CD4-positive, CD25-positive, alpha-beta regulatory T cell (primary cell): Measurements from ENCODE around the gene C2orf76. TPM values are rescaled to one million over a fixed set of nuclear protein-coding genes. Genes with fewer than 3 reads are reported as not detected.
"Not testable (repeated sequence)": the region's sequence is repeated elsewhere in the genome, so short reads cannot be mapped to it uniquely, and the experiment has no call there.

ENCODE experiments used
- ATAC-seq, 2 donors: fragments of 150-1000 bp; cut with Tn5 transposase; one replicate each; pipeline ENCODE4 v1.10.0; 2021; ENCODE audit warnings: low read depth in 2 of 2, moderate number of reproducible peaks in 2 of 2, moderate library complexity in 1 of 2
- DNase-seq, 3 donors: peaks; one replicate each; pipeline versions ENCODE4 v3.0.0 to v3.0.0-alpha.2; 2012 to 2022; ENCODE audit warnings: mixed read lengths in 1 of 3
- H3K27ac ChIP-seq: one replicate; pipeline ENCODE4 v1.7.0; 2013; ENCODE audit warnings: mild to moderate bottlenecking, low read length; ENCODE audit not compliant: insufficient read depth, poor library complexity, severe bottlenecking
- H3K27me3 ChIP-seq: one replicate; pipeline ENCODE4 v1.7.0; 2013; ENCODE audit warnings: low read length; ENCODE audit not compliant: control insufficient read depth, insufficient read depth
- H3K36me3 ChIP-seq: one replicate; pipeline ENCODE4 v1.7.0; 2013; ENCODE audit warnings: mild to moderate bottlenecking, low read length, moderate library complexity; ENCODE audit not compliant: control insufficient read depth, insufficient read depth
- H3K4me1 ChIP-seq: 2 replicates; pipeline ENCODE4 v1.7.0; 2013; ENCODE audit warnings: mild to moderate bottlenecking, low read length; ENCODE audit not compliant: insufficient read depth, control insufficient read depth, poor library complexity, severe bottlenecking
- H3K4me3 ChIP-seq: one replicate; pipeline ENCODE4 v1.7.0; 2013; ENCODE audit warnings: low read depth, mild to moderate bottlenecking, low read length, moderate library complexity
- H3K9me3 ChIP-seq, 2 experiments: 1 replicate in 1 of 2; 2 replicates in 1 of 2; pipeline ENCODE4 v1.7.0; 2013; ENCODE audit warnings: low read length in 2 of 2, mild to moderate bottlenecking in 1 of 2, moderate library complexity in 1 of 2; ENCODE audit not compliant: control insufficient read depth in 2 of 2
- H3K27ac Mint-ChIP-seq, 3 donors: one replicate each; pipeline ENCODE4 v1.8.0; 2020 to 2022; ENCODE audit warnings: mild to moderate bottlenecking in 3 of 3, mixed read lengths in 3 of 3, moderate library complexity in 2 of 3
- H3K27me3 Mint-ChIP-seq: one replicate; pipeline ENCODE4 v1.8.0; 2022; ENCODE audit warnings: mild to moderate bottlenecking, mixed read lengths
- H3K36me3 Mint-ChIP-seq: one replicate; pipeline ENCODE4 v1.8.0; 2020; ENCODE audit warnings: mixed read lengths
- H3K4me1 Mint-ChIP-seq, 4 donors: one replicate each; pipeline ENCODE4 v1.8.0; 2020 to 2022; ENCODE audit warnings: mixed read lengths in 4 of 4, mild to moderate bottlenecking in 1 of 4
- H3K4me3 Mint-ChIP-seq, 4 donors: one replicate each; pipeline ENCODE4 v1.8.0; 2020 to 2022; ENCODE audit warnings: mild to moderate bottlenecking in 4 of 4, mixed read lengths in 4 of 4, moderate library complexity in 3 of 4
- H3K9me3 Mint-ChIP-seq, 7 donors: one replicate each; pipeline ENCODE4 v1.8.0; 2020 to 2022; ENCODE audit warnings: mixed read lengths in 7 of 7, mild to moderate bottlenecking in 3 of 7, moderate library complexity in 2 of 7
- polyA plus RNA-seq, 4 donors: library from polyadenylated mRNA; unstranded; fragments of 300-500 nt; fragmentation: Illumina TruSeq; gene quantifications; one replicate each; pipeline ENCODE4 v1.2.3, GENCODE V29; 2021
- total RNA-seq: library from RNA; stranded (reverse); gene quantifications from one replicate; pipeline ENCODE4 v1.2.3, GENCODE V29; 2022

C2orf76 gene
- total and polyA plus RNA-seq, 5 donors from 2014 or later: 7.3 to 24.6 (median 22.0) TPM

DNA sequence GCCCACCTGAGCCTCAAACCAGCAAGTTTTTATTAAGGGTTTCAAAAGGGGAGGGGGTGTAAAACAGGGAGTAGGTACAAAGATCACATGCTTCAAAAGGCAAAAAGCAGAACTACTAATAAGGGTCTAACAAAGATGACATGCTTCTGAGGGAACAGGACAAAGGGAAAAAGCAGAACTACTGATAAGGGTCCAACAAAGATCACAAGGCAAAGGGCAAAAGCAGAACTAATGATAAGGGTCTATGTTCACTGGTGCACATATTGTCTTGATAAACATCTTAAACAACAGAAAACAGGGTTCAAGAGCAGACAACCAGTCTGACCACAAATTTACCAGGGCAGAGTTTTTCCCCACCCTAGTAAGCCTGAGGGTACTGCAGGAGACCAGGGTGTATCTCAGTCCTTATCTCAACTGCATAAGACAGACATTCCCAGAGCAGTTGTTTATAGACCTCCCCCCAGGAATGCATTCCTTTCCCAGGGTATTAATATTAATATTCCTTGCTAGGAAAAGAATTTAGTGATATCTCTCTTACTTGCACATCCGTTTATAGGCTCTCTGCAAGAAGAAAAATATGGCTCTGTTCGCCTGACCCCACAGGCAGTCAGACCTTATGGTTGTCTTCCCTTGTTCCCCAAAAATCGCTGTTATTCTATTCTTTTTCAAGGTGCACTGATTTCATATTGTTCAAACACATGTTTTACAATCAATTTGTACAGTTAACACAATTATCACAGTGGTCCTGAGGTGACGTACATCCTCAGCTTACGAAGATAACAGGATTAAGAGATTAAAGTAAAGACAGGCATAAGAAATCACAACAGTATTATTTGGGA is 7.5 kb upstream of the C2orf76 start:
- peak overlapping the region in 1 of 3 donors; percentile 82 for H3K27ac Mint-ChIP-seq
- H3K9me3 ChIP-seq, H3K4me1 Mint-ChIP-seq, H3K4me3 Mint-ChIP-seq, ATAC-seq, H3K4me1 ChIP-seq, H3K9me3 Mint-ChIP-seq, H3K4me3 ChIP-seq, H3K27me3 ChIP-seq, H3K27me3 Mint-ChIP-seq, DNase-seq, H3K27ac ChIP-seq: not testable (repeated sequence)
- H3K36me3 ChIP-seq: peaks cover 44% of the 10 kb centered on the region
- peaks cover 50% of the 10 kb centered on the region for H3K36me3 Mint-ChIP-seq

DNA sequence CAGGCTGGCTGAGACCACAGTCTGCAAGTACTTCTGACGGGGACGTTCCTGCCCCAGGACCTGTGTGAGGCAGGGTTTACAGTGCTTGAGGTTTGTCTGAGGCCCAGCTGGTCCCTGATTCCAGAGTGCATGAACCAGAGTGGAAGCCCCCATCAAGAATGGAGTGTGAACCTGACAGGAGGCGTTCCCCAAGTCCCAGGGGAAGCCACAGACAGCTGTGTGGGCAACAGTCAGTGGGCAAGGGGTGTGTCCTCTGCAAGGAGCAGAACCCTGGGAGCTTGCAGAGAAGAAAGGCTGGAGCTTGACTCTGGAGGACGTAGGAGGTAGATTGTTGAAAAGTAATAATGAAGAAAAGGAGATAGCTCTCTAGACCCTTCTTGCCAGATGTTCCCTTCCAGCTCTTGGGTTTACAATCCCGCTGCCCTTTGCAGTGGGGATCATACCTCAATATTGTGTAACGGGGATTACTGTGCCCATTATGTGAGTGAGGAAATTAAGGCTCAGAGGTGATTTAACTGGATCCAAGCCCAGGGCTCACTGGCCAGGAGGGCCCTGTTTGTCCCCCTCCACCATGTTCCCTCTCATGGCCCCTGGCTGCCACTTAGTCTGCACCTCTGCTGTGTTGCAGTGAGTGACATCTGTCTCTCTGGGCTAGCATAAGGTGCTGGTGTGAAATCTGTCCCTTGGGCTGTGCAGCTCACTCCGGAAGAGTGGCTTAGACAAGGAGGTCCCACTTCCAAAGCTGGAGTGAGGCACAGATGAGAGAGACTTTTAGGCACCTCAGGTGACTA is 6.3 kb upstream of the C2orf76 start:
- H3K27ac Mint-ChIP-seq: no peak overlapping the region

DNA sequence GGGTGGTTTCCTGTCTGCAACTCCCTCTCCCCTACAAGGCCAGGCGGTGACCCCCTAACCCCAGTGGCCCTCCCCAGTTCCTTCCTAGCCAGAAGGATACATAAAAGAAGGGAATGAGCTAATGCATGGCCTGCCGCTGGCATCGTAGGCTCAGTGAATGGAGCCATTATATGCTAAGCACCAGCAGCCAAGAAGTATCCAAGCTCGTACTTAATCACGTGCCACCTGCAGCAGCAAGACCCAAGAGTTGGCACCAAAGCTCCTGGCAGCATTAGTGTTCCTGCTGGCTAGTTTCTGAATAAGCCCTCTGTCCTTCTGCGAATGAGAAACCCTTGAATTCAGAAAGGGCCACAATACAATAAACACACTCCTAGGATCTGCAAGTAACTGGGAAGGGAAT is 4.5 kb upstream of the C2orf76 start:
- no peaks in the 10 kb centered on the region for H3K27me3 ChIP-seq
- no peaks in the 10 kb centered on the region for H3K27me3 Mint-ChIP-seq
- H3K9me3 Mint-ChIP-seq: peaks cover 0 to 7% (median 0%) of the 10 kb centered on the region in 7 donors
- H3K27ac ChIP-seq: no peak overlapping the region
- DNase-seq: no peak
- ATAC-seq: no peak
- peaks cover 1 to 33% (median 23%) of the 10 kb centered on the region in 4 donors for H3K4me1 Mint-ChIP-seq
- H3K36me3 ChIP-seq: peaks cover 48% of the 10 kb centered on the region
- no peak overlapping the region for H3K4me3 Mint-ChIP-seq
- peaks cover 20% of the 10 kb centered on the region for H3K4me1 ChIP-seq
- no peaks in the 10 kb centered on the region for H3K9me3 ChIP-seq
- no peak overlapping the region for H3K27ac Mint-ChIP-seq
- peaks cover 55% of the 10 kb centered on the region for H3K36me3 Mint-ChIP-seq
- H3K4me3 ChIP-seq: no peak overlapping the region

More for the DNA sequence above, 6.3 kb upstream of the C2orf76 start:
- Mint-ChIP-seq H3K36me3 (peaks cover 55% of the 10 kb centered on the region), H3K4me1 (peaks cover 0 to 21% (median 15%) of the 10 kb centered on the region in 4 donors), H3K27me3 (no peaks in the 10 kb centered on the region), H3K4me3 (no peak overlapping the region), H3K9me3 (peaks cover 0 to 7% (median 0%) of the 10 kb centered on the region in 7 donors)
- H3K36me3 ChIP-seq: peaks cover 48% of the 10 kb centered on the region
- peaks cover 6% of the 10 kb centered on the region for H3K4me1 ChIP-seq
- no peaks in the 10 kb centered on the region for H3K27me3 ChIP-seq
- no peak for ATAC-seq
- no peak for DNase-seq
- no peaks in the 10 kb centered on the region for H3K9me3 ChIP-seq
- H3K27ac ChIP-seq: no peak overlapping the region
- no peak overlapping the region for H3K4me3 ChIP-seq

DNA sequence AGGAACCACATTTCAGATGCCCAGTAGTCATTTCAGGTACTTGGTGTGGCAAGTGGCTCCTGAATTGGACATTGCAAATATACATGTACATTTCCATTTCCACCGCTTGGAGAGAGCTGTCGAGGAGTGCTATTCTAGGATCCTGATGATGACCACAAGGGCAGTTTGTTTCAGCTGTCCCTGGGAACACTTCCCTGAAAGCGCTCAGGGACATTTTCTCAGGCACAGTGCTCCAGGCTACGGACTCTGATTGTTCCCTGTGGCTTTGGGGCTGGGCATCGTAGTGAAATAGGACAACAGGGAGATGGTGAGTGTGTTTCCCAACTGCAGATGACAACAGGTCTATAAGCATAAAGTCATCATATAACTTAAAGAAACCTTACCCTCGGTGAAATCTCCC is 3.2 kb upstream of the C2orf76 start:
- no peak for ATAC-seq
- Mint-ChIP-seq H3K36me3 (peaks cover 51% of the 10 kb centered on the region), H3K4me3 (peak overlapping the region in 3 of 4 donors; percentile 57 to 81 (median 59)), H3K9me3 (peaks cover 0 to 7% (median 0%) of the 10 kb centered on the region in 7 donors), H3K4me1 (peaks cover 8 to 46% (median 36%) of the 10 kb centered on the region in 4 donors), H3K27ac (no peak overlapping the region), H3K27me3 (no peaks in the 10 kb centered on the region)
- H3K4me1 ChIP-seq: peaks cover 33% of the 10 kb centered on the region
- DNase-seq: no peak
- H3K27ac ChIP-seq: no peak overlapping the region
- H3K27me3 ChIP-seq: no peaks in the 10 kb centered on the region
- no peak overlapping the region for H3K4me3 ChIP-seq
- H3K9me3 ChIP-seq: no peaks in the 10 kb centered on the region
- peaks cover 48% of the 10 kb centered on the region for H3K36me3 ChIP-seq

DNA sequence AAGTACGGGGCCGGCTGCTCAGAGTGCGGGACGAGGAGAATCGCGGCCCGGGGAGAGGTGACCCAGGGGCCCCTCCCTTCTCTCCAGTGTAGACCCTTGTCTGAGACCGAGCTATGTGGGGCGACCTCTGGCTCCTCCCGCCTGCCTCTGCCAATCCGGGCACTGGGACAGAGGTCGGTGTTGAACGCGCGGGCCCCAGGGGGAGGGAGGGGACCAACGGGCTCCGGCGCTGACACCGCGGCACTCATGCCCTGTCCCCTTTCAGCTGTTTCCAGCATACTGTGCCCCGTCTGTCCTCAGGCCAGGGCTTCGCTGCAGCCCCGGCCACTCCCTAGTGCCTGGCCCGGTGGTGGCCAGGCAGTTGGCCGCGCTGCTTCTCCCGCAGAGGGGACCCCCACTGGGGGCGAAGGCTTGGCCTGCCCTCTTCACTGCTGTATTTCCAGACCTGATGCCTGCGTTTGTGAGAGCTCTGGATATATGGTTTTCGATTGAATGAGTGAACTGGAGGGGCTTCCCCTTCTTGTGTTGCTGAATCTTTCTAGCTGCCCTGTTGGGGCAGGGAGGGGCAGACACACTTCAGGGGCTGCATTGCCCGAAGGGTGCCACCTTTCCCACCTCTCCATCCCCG is 952 bp upstream of the C2orf76 start:
- H3K4me1 ChIP-seq: peaks cover 37% of the 10 kb centered on the region
- Mint-ChIP-seq H3K27me3 (no peaks in the 10 kb centered on the region), H3K36me3 (peaks cover 30% of the 10 kb centered on the region), H3K4me3 (peak overlapping the region; percentile 96 to 99 (median 98)), H3K9me3 (peaks cover 0 to 2% (median 0%) of the 10 kb centered on the region in 7 donors), H3K4me1 (peaks cover 8 to 64% (median 40%) of the 10 kb centered on the region in 4 donors), H3K27ac (peak overlapping the region; percentile 76 to 97 (median 92))
- H3K4me3 ChIP-seq: peak overlapping the region; percentile 96
- peaks cover 37% of the 10 kb centered on the region for H3K36me3 ChIP-seq
- no peaks in the 10 kb centered on the region for H3K27me3 ChIP-seq
- DNase-seq (peak; percentile 29 to 50 (median 32)), ATAC-seq (peak in 1 of 2 donors; percentile 4)
- H3K9me3 ChIP-seq: no peaks in the 10 kb centered on the region
- H3K27ac ChIP-seq: peak overlapping the region; percentile 79

DNA sequence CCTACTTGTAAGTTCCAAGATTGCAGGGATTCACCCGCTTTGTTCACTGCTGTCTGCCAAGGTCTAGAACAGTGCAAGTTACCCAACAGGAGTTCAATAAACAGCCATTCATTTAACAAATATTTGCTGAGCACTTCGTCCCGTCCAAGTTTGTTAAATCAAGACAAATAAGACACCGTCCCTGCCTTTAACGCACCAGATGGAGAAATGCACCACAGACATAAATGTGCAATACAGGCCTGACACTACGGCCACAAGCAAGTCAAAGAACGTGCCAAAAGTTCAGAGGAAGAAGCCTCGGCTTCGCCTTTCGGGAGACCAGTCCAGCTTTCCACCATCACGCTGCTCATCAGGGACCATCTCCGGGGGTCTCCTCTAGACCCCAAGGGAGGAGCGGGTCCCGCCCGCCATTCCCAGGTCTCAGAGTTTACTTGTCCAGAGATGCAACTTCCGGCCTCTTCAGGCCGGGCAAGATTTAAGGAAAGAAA is 429 bp downstream of the C2orf76 start:
- Mint-ChIP-seq H3K9me3 (no peaks in the 10 kb centered on the region), H3K4me1 (peaks cover 8 to 66% (median 41%) of the 10 kb centered on the region in 4 donors), H3K36me3 (peaks cover 18% of the 10 kb centered on the region), H3K27ac (peak overlapping the region; percentile 87 to 97 (median 92)), H3K27me3 (no peaks in the 10 kb centered on the region), H3K4me3 (peak overlapping the region; percentile 96 to 99 (median 98))
- Histone ChIP-seq H3K4me1 (peaks cover 37% of the 10 kb centered on the region), H3K4me3 (peak overlapping the region; percentile 96), H3K27ac (peak overlapping the region; percentile 79), H3K36me3 (peaks cover 23% of the 10 kb centered on the region), H3K9me3 (no peaks in the 10 kb centered on the region), H3K27me3 (no peaks in the 10 kb centered on the region)
- DNase-seq (peak in 2 of 3 donors; percentile 8 to 51), ATAC-seq (no peak)

DNA sequence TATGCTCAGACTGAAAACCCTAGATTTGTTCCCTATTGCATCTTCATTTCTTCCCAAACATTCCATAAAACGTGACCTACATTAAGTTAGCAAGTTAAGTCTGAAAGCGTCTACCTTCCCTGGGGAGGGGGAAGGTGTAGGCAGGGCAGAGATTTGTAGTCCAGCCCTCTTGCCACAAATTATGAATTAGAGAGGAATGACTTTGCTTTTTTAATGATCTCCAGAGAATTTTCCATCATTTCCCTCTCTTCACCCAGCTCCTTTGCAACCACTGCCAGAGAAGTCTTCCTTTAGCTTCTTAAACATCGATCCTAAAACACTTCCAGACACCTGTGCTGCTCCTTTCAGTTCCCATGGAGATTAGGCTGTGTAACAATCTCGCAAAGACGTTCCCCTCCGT is 1.2 kb downstream of the C2orf76 start:
- peak overlapping the region; percentile 96 to 99 (median 98) for H3K4me3 Mint-ChIP-seq
- Histone ChIP-seq H3K27me3 (no peaks in the 10 kb centered on the region), H3K9me3 (no peaks in the 10 kb centered on the region), H3K27ac (no peak overlapping the region), H3K36me3 (peaks cover 16% of the 10 kb centered on the region), H3K4me3 (peak overlapping the region; percentile 96), H3K4me1 (peaks cover 37% of the 10 kb centered on the region)
- H3K36me3 Mint-ChIP-seq: peaks cover 12% of the 10 kb centered on the region
- H3K27ac Mint-ChIP-seq: peak overlapping the region; percentile 87 to 97 (median 92)
- no peaks in the 10 kb centered on the region for H3K9me3 Mint-ChIP-seq
- DNase-seq (no peak), ATAC-seq (no peak)
- H3K4me1 Mint-ChIP-seq: peaks cover 8 to 64% (median 41%) of the 10 kb centered on the region in 4 donors
- H3K27me3 Mint-ChIP-seq: no peaks in the 10 kb centered on the region
